K562 (cell line): ENCODE measurements around the gene TMPRSS5. TPM values are rescaled to one million over a fixed set of nuclear protein-coding genes. Genes with fewer than 3 reads are reported as not detected.

ENCODE experiments used
- ATAC-seq: fragments of 200-7000 bp; cut with Tn5 transposase; 3 replicates; pipeline ENCODE4 v1.9.1; 2020; ENCODE audit warnings: moderate library complexity
- BruUV-seq: library from RNA; stranded (reverse); fragments of 400-500 nt; replicated peaks from 2 replicates; lab custom pipeline; 2021; lab: Mats Ljungman, UMichigan
- CTCF ChIA-PET: fragments of 300-600 bp; formaldehyde crosslinking; extraction: SDS; loops from one replicate; lab custom pipeline; 2021; ENCODE audit warnings: low intra/inter-chr PET ratio; lab: Yijun Ruan, JAX
- POLR2A ChIA-PET: fragments of 300-600, 350-650 bp; sonication (Branson Sonifier 250); formaldehyde crosslinking; extraction: SDS; loops from one replicate; lab custom pipeline; 2021; ENCODE audit warnings: antibody characterized with exemption, inconsistent platforms; lab: Yijun Ruan, JAX
- DNase-seq, 4 experiments: peaks; one replicate each; pipeline versions ENCODE4 v3.0.0 to v3.0.0-alpha.2; 2011 to 2018; ENCODE audit warnings: low spot score in 3 of 4, mixed read lengths in 3 of 4; ENCODE audit errors: extremely low read depth in 1 of 4
- FAIRE-seq: peaks from 2 replicates; lab custom pipeline; 2011; peaks lifted over from hg19 to GRCh38; lab: Jason Lieb, UNC
- H2AFZ ChIP-seq: 2 replicates; pipeline ENCODE4 v1.6.0; 2011; ENCODE audit warnings: low read depth, low read length, control low read depth, inconsistent platforms
- H3K27ac ChIP-seq: fragments of 200-600 bp; 3 replicates; pipeline ENCODE4 v1.8.0; 2011; ENCODE audit warnings: low read depth, mild to moderate bottlenecking, control low read depth, inconsistent platforms, low read length, moderate library complexity, mixed read lengths; ENCODE audit errors: extremely low read depth
- H3K27me3 ChIP-seq, 2 experiments: fragments of 300-600 bp in 1 of 2; 2 replicates in 1 of 2; 3 replicates in 1 of 2; pipeline versions ENCODE4 v1.6.0 to v1.8.0; 2011; ENCODE audit warnings: inconsistent platforms in 2 of 2, low read length in 2 of 2, mild to moderate bottlenecking in 1 of 2, mixed read lengths in 1 of 2, moderate library complexity in 1 of 2; ENCODE audit not compliant: control insufficient read depth in 2 of 2, insufficient read depth in 2 of 2
- H3K36me3 ChIP-seq: fragments of 300-600 bp; 3 replicates; pipeline ENCODE4 v1.8.0; 2011; ENCODE audit warnings: mild to moderate bottlenecking, low read length, inconsistent platforms; ENCODE audit not compliant: control insufficient read depth, insufficient read depth
- H3K4me1 ChIP-seq, 2 experiments: fragments of 200-600 bp in 1 of 2; replicated peaks in 1 of 2; 2 replicates in 1 of 2; 3 replicates in 1 of 2; pipeline versions ENCODE4 v1.5.1 to v1.8.0; 2011; ENCODE audit warnings: inconsistent platforms in 2 of 2, low read length in 2 of 2, mild to moderate bottlenecking in 1 of 2, mixed read lengths in 1 of 2, moderate library complexity in 1 of 2; ENCODE audit not compliant: control insufficient read depth in 2 of 2, insufficient read depth in 2 of 2
- H3K4me2 ChIP-seq: 2 replicates; pipeline ENCODE4 v1.6.1; 2011; ENCODE audit warnings: low read length, control low read depth, inconsistent platforms, mixed read lengths; ENCODE audit not compliant: insufficient read depth
- H3K4me3 ChIP-seq: fragments of 200-600 bp; sonication (generic), shearing (Covaris generic); 2 replicates; pipeline ENCODE4 v1.5.1; 2016; ENCODE audit warnings: control low read depth, inconsistent platforms
- H3K79me2 ChIP-seq: fragments of 200-600 bp; 3 replicates; pipeline ENCODE4 v1.8.0; 2011; ENCODE audit warnings: low read length, inconsistent platforms; ENCODE audit not compliant: control insufficient read depth, insufficient read depth
- H3K9ac ChIP-seq, 2 experiments: 2 replicates each; pipeline versions ENCODE4 v1.6.0 to v1.6.1; 2011; ENCODE audit warnings: low read depth in 2 of 2, low read length in 2 of 2, control low read depth in 1 of 2, inconsistent platforms in 1 of 2, mild to moderate bottlenecking in 1 of 2, mixed read lengths in 1 of 2; ENCODE audit not compliant: insufficient read depth in 1 of 2
- H3K9me1 ChIP-seq: one replicate; pipeline ENCODE4 v1.6.0; 2011; ENCODE audit warnings: inconsistent platforms, mild to moderate bottlenecking, low read length, moderate library complexity; ENCODE audit not compliant: control insufficient read depth, insufficient read depth
- H3K9me3 ChIP-seq: replicated peaks from 2 replicates; pipeline ENCODE4 v1.5.1; 2011; ENCODE audit warnings: low read depth, low read length, inconsistent platforms; ENCODE audit not compliant: control insufficient read depth, insufficient read depth
- H4K20me1 ChIP-seq: replicated peaks from 2 replicates; pipeline ENCODE4 v1.6.1; 2011; ENCODE audit warnings: low read length, inconsistent platforms, mixed read lengths; ENCODE audit not compliant: control insufficient read depth, insufficient read depth
- CREB3 ChIP-seq: fragments of 450-650 bp; conservative IDR thresholded peaks from 2 replicates; pipeline ENCODE4 v1.6.1; 2016; ENCODE audit warnings: missing genetic modification characterization, low read depth, mild to moderate bottlenecking, missing compliant biosample characterization, moderate library complexity
- SFPQ ChIP-seq: fragments of 200-400 bp; formaldehyde crosslinking; IDR thresholded peaks from 2 replicates; pipeline ENCODE4 v1.6.1; 2017; ENCODE audit warnings: mild to moderate bottlenecking, low read depth, low read length, moderate library complexity
- ZNF3 ChIP-seq: fragments of 250-450 bp; sonication (Bioruptor Pico); IDR thresholded peaks from 2 replicates; pipeline ENCODE4 v1.5.0; 2021; ENCODE audit warnings: mild to moderate bottlenecking, moderate library complexity
- WGBS: fragments of 100-300 bp; shearing (Covaris generic); methylation state at CpG from one replicate; pipeline ENCODE4 v1.1.6; 2016; ENCODE audit warnings: low coverage, mixed read lengths; ENCODE audit not compliant: insufficient coverage; ENCODE audit errors: missing lambda C conversion rate; 5-methylcytosine and 5-hydroxymethylcytosine counted together
- in situ Hi-C: fragments of 300-500 bp; cut with MboI; formaldehyde crosslinking; loops from 4 replicates; pipeline ENCODE4 v1.15.0; 2018; ENCODE audit warnings: inconsistent platforms, mixed read lengths
- intact Hi-C: fragments of 100-400 bp; cut with micrococcal nuclease; formaldehyde crosslinking; loops from 2 replicates; pipeline ENCODE4 v1.14.2; 2022
- polyA plus RNA-seq, 8 experiments: library from polyadenylated mRNA; depleted of rRNA in 4 of 8; stranded (reverse) in 5 of 8; unstranded in 3 of 8; fragments of >200 nt; fragmentation: Nextera tagmentation in 2 of 8; fragmentation: Illumina TruSeq in 1 of 8; extraction: Ambion mirVana in 2 of 8; extraction: Trizol in 1 of 8; gene quantifications; 2 replicates each; pipeline versions ENCODE4 v1.2.1 to v1.2.3, GENCODE V29; 2011 to 2014; ENCODE audit warnings: inconsistent platforms in 1 of 8, missing spikeins in 1 of 8
- total RNA-seq, 7 experiments: library from RNA; depleted of rRNA in 6 of 7; stranded (reverse); fragments of >200 nt in 6 of 7; fragmentation: Illumina TruSeq in 2 of 7; extraction: Trizol in 2 of 7; gene quantifications; 2 replicates each; pipeline versions ENCODE4 v1.2.1 to v1.2.3, GENCODE V29; 2011 to 2021; ENCODE audit warnings: low replicate concordance in 1 of 7

TMPRSS5 gene
- total and polyA plus RNA-seq, 9 of the 15 experiments (the other 6 are each of a cell fraction or from before 2014, with no cell fraction given) = 0.07 to 0.49 (median 0.17) TPM; not detected in 1

DNA sequence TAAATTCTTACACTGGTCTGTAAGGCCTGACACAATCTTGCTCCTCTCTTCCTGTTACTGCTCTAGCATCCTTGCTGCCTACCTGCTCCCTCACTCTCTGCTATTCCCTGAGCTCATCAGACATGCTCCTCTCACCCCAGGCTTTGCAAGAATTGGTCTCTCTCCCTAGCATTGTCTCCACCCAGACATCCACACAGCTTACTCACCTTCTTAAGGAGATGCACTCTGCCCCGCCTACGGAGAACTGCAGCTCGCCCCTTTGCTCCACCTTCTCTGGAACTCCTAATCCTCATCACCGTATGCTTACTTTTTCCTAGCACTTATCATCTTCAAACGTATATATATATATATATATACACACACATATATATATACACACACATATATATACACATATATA, 23.3 kb upstream of the TMPRSS5 start:
- FAIRE-seq = no peak
- CTCF ChIA-PET = interaction anchor here (2.1 kb wide), 1 partner anchor 142 kb away, joined by 15 read pairs; no protein-coding TSS in a partner anchor

More for the DNA sequence above, 23.3 kb upstream of the TMPRSS5 start:
- POLR2A ChIA-PET = interaction anchor here (1.1 kb wide), 1 partner anchor 299 kb away, joined by 3 read pairs; no protein-coding TSS in a partner anchor
- peaks cover 7 to 19% of the 10 kb centered on the region in 2 experiments; a peak in 4 of 5 replicates for H3K4me1 ChIP-seq
- H3K79me2 ChIP-seq = no peaks in the 10 kb centered on the region
- TF ChIP-seq ZNF3 (no peak), CREB3 (tag) (no peak), SFPQ (no peak)
- DNase-seq = no peak
- WGBS = 58% methylated on average over 5 of the region's 5 CpGs
- no peaks in the 10 kb centered on the region for H3K27me3 ChIP-seq
- no peaks in the 10 kb centered on the region for H3K9me1 ChIP-seq
- intact Hi-C loops (no loop called here), in situ Hi-C loops (no loop called here)
- no peaks in the 10 kb centered on the region for H4K20me1 ChIP-seq
- peaks cover 19% of the 10 kb centered on the region; the same call in 2 of the 3 replicates for H3K36me3 ChIP-seq
- no peak overlapping the region for H2AFZ ChIP-seq
- no peak overlapping the region for H3K27ac ChIP-seq
- H3K9me3 ChIP-seq = no peaks in the 10 kb centered on the region
- H3K9ac ChIP-seq = no peak overlapping the region
- no peak overlapping the region for H3K4me3 ChIP-seq
- no TSS peak for BruUV-seq
- peak; percentile 26; the same call in 1 of the 3 replicates for ATAC-seq
- H3K4me2 ChIP-seq = no peak overlapping the region
